Measurements from ENCODE around the gene RCOR1. TPM values are rescaled to one million over a fixed set of nuclear protein-coding genes. Genes with fewer than 3 reads are reported as not detected.
"Not testable (repeated sequence)": the region's sequence is repeated elsewhere in the genome, so short reads cannot be mapped to it uniquely, and the experiment has no call there.

RCOR1 gene
- polyA plus RNA-seq, 1 donor, result 24.2 TPM

GRCh38 chr14:102610968-102611811 is 18.7 kb downstream of the RCOR1 start:
- no peaks in the 10 kb centered on the region for H3K4me1 ChIP-seq (ENCODE audit: control insufficient read depth, insufficient read depth, low read length)
- no peaks in the 10 kb centered on the region for H3K36me3 ChIP-seq (ENCODE audit: control insufficient read depth, insufficient read depth, low read length)
- no peak overlapping the region for H3K4me3 ChIP-seq (ENCODE audit: low read length)
- DNase-seq, result no peak
- no peaks in the 10 kb centered on the region for H3K9me3 ChIP-seq (ENCODE audit: control insufficient read depth, low read depth, low read length)
- H3K27me3 ChIP-seq (ENCODE audit: control insufficient read depth, insufficient read depth, low read length), result no peaks in the 10 kb centered on the region
- WGBS (ENCODE audit: insufficient coverage, low lambda C conversion rate), result no CpG with 5 or more reads among the region's 5 CpGs
- H3K27ac ChIP-seq (ENCODE audit: low read length), result no peak overlapping the region

- WGBS (ENCODE audit: insufficient coverage, low lambda C conversion rate), result 100% methylated on average over 1 of the region's 2 CpGs
- Histone ChIP-seq H3K27ac (ENCODE audit: low read length) (no peak overlapping the region), H3K4me1 (ENCODE audit: control insufficient read depth, insufficient read depth, low read length) (no peaks in the 10 kb centered on the region), H3K36me3 (ENCODE audit: control insufficient read depth, insufficient read depth, low read length) (peaks cover 2% of the 10 kb centered on the region), H3K27me3 (ENCODE audit: control insufficient read depth, insufficient read depth, low read length) (no peaks in the 10 kb centered on the region), H3K4me3 (ENCODE audit: low read length) (no peak overlapping the region), H3K9me3 (ENCODE audit: control insufficient read depth, low read depth, low read length) (no peaks in the 10 kb centered on the region)
- DNase-seq, result no peak
Observed at GRCh38 chr14:102616318-102616717, 23.9 kb downstream of the RCOR1 start.

GRCh38 chr14:102616799-102617198 is 24.4 kb downstream of the RCOR1 start:
- H3K9me3 ChIP-seq (ENCODE audit: control insufficient read depth, low read depth, low read length), result no peaks in the 10 kb centered on the region
- no peaks in the 10 kb centered on the region for H3K4me1 ChIP-seq (ENCODE audit: control insufficient read depth, insufficient read depth, low read length)
- H3K4me3 ChIP-seq (ENCODE audit: low read length), result no peak overlapping the region
- no peak overlapping the region for H3K27ac ChIP-seq (ENCODE audit: low read length)
- no peaks in the 10 kb centered on the region for H3K27me3 ChIP-seq (ENCODE audit: control insufficient read depth, insufficient read depth, low read length)
- DNase-seq, result no peak
- peaks cover 2% of the 10 kb centered on the region for H3K36me3 ChIP-seq (ENCODE audit: control insufficient read depth, insufficient read depth, low read length)
- WGBS (ENCODE audit: insufficient coverage, low lambda C conversion rate), result 100% methylated on average over 1 of the region's 3 CpGs

GRCh38 chr14:102619012-102619411 is 26.6 kb downstream of the RCOR1 start:
- not testable (repeated sequence) for H3K4me1 ChIP-seq (ENCODE audit: control insufficient read depth, insufficient read depth, low read length); H3K27me3 ChIP-seq (ENCODE audit: control insufficient read depth, insufficient read depth, low read length); H3K27ac ChIP-seq (ENCODE audit: low read length); H3K4me3 ChIP-seq (ENCODE audit: low read length); DNase-seq; H3K36me3 ChIP-seq (ENCODE audit: control insufficient read depth, insufficient read depth, low read length); H3K9me3 ChIP-seq (ENCODE audit: control insufficient read depth, low read depth, low read length)
- WGBS (ENCODE audit: insufficient coverage, low lambda C conversion rate), result 100% methylated on average over 1 of the region's 6 CpGs

GRCh38 chr14:102620413-102620812 is 28.0 kb downstream of the RCOR1 start:
- H3K4me3 ChIP-seq (ENCODE audit: low read length), result no peak overlapping the region
- no CpG with 5 or more reads among the region's 9 CpGs for WGBS (ENCODE audit: insufficient coverage, low lambda C conversion rate)
- H3K27ac ChIP-seq (ENCODE audit: low read length), result no peak overlapping the region
- H3K4me1 ChIP-seq (ENCODE audit: control insufficient read depth, insufficient read depth, low read length), result no peaks in the 10 kb centered on the region
- H3K27me3 ChIP-seq (ENCODE audit: control insufficient read depth, insufficient read depth, low read length), result no peaks in the 10 kb centered on the region
- H3K36me3 ChIP-seq (ENCODE audit: control insufficient read depth, insufficient read depth, low read length), result peaks cover 2% of the 10 kb centered on the region
- DNase-seq, result no peak
- no peaks in the 10 kb centered on the region for H3K9me3 ChIP-seq (ENCODE audit: control insufficient read depth, low read depth, low read length)

- Histone ChIP-seq H3K4me1 (ENCODE audit: control insufficient read depth, insufficient read depth, low read length) (no peaks in the 10 kb centered on the region), H3K27me3 (ENCODE audit: control insufficient read depth, insufficient read depth, low read length) (no peaks in the 10 kb centered on the region), H3K4me3 (ENCODE audit: low read length) (no peak overlapping the region), H3K9me3 (ENCODE audit: control insufficient read depth, low read depth, low read length) (no peaks in the 10 kb centered on the region), H3K27ac (ENCODE audit: low read length) (no peak overlapping the region), H3K36me3 (ENCODE audit: control insufficient read depth, insufficient read depth, low read length) (peaks cover 2% of the 10 kb centered on the region)
- WGBS (ENCODE audit: insufficient coverage, low lambda C conversion rate), result 60% methylated on average over 3 of the region's 10 CpGs
- no peak for DNase-seq
Observed at GRCh38 chr14:102622262-102622885, 29.9 kb downstream of the RCOR1 start.

- DNase-seq, result no peak
- Histone ChIP-seq H3K27ac (ENCODE audit: low read length) (no peak overlapping the region), H3K4me3 (ENCODE audit: low read length) (no peak overlapping the region), H3K4me1 (ENCODE audit: control insufficient read depth, insufficient read depth, low read length) (peaks cover 2% of the 10 kb centered on the region), H3K27me3 (ENCODE audit: control insufficient read depth, insufficient read depth, low read length) (no peaks in the 10 kb centered on the region), H3K36me3 (ENCODE audit: control insufficient read depth, insufficient read depth, low read length) (peaks cover 2% of the 10 kb centered on the region), H3K9me3 (ENCODE audit: control insufficient read depth, low read depth, low read length) (no peaks in the 10 kb centered on the region)
- WGBS (ENCODE audit: insufficient coverage, low lambda C conversion rate), result no CpG with 5 or more reads among the region's 3 CpGs
Observed at GRCh38 chr14:102624666-102625065, 32.2 kb downstream of the RCOR1 start.

- 77% methylated on average over 5 of the region's 6 CpGs for WGBS (ENCODE audit: insufficient coverage, low lambda C conversion rate)
- Histone ChIP-seq H3K27me3 (ENCODE audit: control insufficient read depth, insufficient read depth, low read length) (no peaks in the 10 kb centered on the region), H3K27ac (ENCODE audit: low read length) (no peak overlapping the region), H3K4me1 (ENCODE audit: control insufficient read depth, insufficient read depth, low read length) (peaks cover 10% of the 10 kb centered on the region), H3K9me3 (ENCODE audit: control insufficient read depth, low read depth, low read length) (no peaks in the 10 kb centered on the region), H3K36me3 (ENCODE audit: control insufficient read depth, insufficient read depth, low read length) (no peaks in the 10 kb centered on the region), H3K4me3 (ENCODE audit: low read length) (no peak overlapping the region)
- DNase-seq, result no peak
Observed at GRCh38 chr14:102625564-102626296, 33.3 kb downstream of the RCOR1 start.

- DNase-seq, result no peak
- H3K4me3 ChIP-seq (ENCODE audit: low read length), result no peak overlapping the region
- H3K27ac ChIP-seq (ENCODE audit: low read length), result no peak overlapping the region
- WGBS (ENCODE audit: insufficient coverage, low lambda C conversion rate), result no CpG with 5 or more reads among the region's 1 CpG
- H3K4me1 ChIP-seq (ENCODE audit: control insufficient read depth, insufficient read depth, low read length), result peaks cover 13% of the 10 kb centered on the region
- no peaks in the 10 kb centered on the region for H3K36me3 ChIP-seq (ENCODE audit: control insufficient read depth, insufficient read depth, low read length)
- H3K9me3 ChIP-seq (ENCODE audit: control insufficient read depth, low read depth, low read length), result no peaks in the 10 kb centered on the region
- no peaks in the 10 kb centered on the region for H3K27me3 ChIP-seq (ENCODE audit: control insufficient read depth, insufficient read depth, low read length)
Observed at GRCh38 chr14:102626530-102626929, 34.1 kb downstream of the RCOR1 start.

- H3K4me1 ChIP-seq (ENCODE audit: control insufficient read depth, insufficient read depth, low read length), result peaks cover 13% of the 10 kb centered on the region
- H3K27ac ChIP-seq (ENCODE audit: low read length), result no peak overlapping the region
- no peak overlapping the region for H3K4me3 ChIP-seq (ENCODE audit: low read length)
- no peaks in the 10 kb centered on the region for H3K9me3 ChIP-seq (ENCODE audit: control insufficient read depth, low read depth, low read length)
- no peaks in the 10 kb centered on the region for H3K27me3 ChIP-seq (ENCODE audit: control insufficient read depth, insufficient read depth, low read length)
- DNase-seq, result no peak
- 57% methylated on average over 3 of the region's 8 CpGs for WGBS (ENCODE audit: insufficient coverage, low lambda C conversion rate)
- no peaks in the 10 kb centered on the region for H3K36me3 ChIP-seq (ENCODE audit: control insufficient read depth, insufficient read depth, low read length)
Observed at GRCh38 chr14:102629011-102629444, 36.6 kb downstream of the RCOR1 start.

Data from large intestine (tissue), 3 donors.